Fibroblast of lung (primary cell): ENCODE results near the gene ABCB11. TPM values are rescaled to one million over a fixed set of nuclear protein-coding genes. Genes with fewer than 3 reads are reported as not detected.

Experiments
- DNase-seq, 2 donors: peaks; one replicate each; pipeline versions ENCODE4 v3.0.0 to v3.0.0-alpha.2; 2010; ENCODE audit warnings: low read depth in 2 of 2
- H2AFZ ChIP-seq: 2 replicates; pipeline ENCODE4 v1.5.1; 2012; ENCODE audit warnings: low read length, control low read depth, inconsistent platforms
- H3K27ac ChIP-seq: 2 replicates; pipeline ENCODE4 v1.5.1; 2011; ENCODE audit warnings: low read length, control low read depth; ENCODE audit not compliant: insufficient read depth
- H3K27me3 ChIP-seq: 2 replicates; pipeline ENCODE4 v1.5.1; 2011; ENCODE audit warnings: mild to moderate bottlenecking, low read length; ENCODE audit not compliant: control insufficient read depth, insufficient read depth
- H3K36me3 ChIP-seq: 2 replicates; pipeline ENCODE4 v1.5.1; 2011; ENCODE audit warnings: low read length; ENCODE audit not compliant: control insufficient read depth, insufficient read depth
- H3K4me1 ChIP-seq: 2 replicates; pipeline ENCODE4 v1.5.1; 2011; ENCODE audit warnings: low read length; ENCODE audit not compliant: control insufficient read depth, insufficient read depth; ENCODE audit errors: extremely low read depth
- H3K4me2 ChIP-seq: 2 replicates; pipeline ENCODE4 v1.5.1; 2011; ENCODE audit warnings: low read length, control low read depth; ENCODE audit not compliant: insufficient read depth; ENCODE audit errors: extremely low read depth
- H3K4me3 ChIP-seq, 4 experiments: fragments of 200-600 bp in 1 of 4; sonication (generic) in 1 of 4; replicated peaks in 1 of 4; 2 replicates each; pipeline ENCODE4 v1.5.1; 2011 to 2016; ENCODE audit warnings: low read length in 4 of 4, low read depth in 3 of 4, mild to moderate bottlenecking in 3 of 4, control low read depth in 2 of 4, inconsistent platforms in 1 of 4, mixed read lengths in 1 of 4; ENCODE audit not compliant: insufficient read depth in 1 of 4; ENCODE audit errors: control extremely low read depth in 1 of 4
- H3K79me2 ChIP-seq: 2 replicates; pipeline ENCODE4 v1.5.1; 2012; ENCODE audit warnings: mild to moderate bottlenecking, low read length, inconsistent platforms; ENCODE audit not compliant: control insufficient read depth, insufficient read depth
- H3K9ac ChIP-seq: 2 replicates; pipeline ENCODE4 v1.5.1; 2011; ENCODE audit warnings: mild to moderate bottlenecking, low read length, control low read depth; ENCODE audit not compliant: insufficient read depth
- H3K9me3 ChIP-seq: 2 replicates; pipeline ENCODE4 v1.5.1; 2012; ENCODE audit warnings: low read depth, low read length; ENCODE audit not compliant: control insufficient read depth, insufficient read depth
- H4K20me1 ChIP-seq: 2 replicates; pipeline ENCODE4 v1.5.1; 2011; ENCODE audit warnings: low read length; ENCODE audit not compliant: control insufficient read depth, insufficient read depth; ENCODE audit errors: extremely low read depth
- EZH2 ChIP-seq: IDR thresholded peaks from 2 replicates; pipeline ENCODE4 v1.5.1; 2012; ENCODE audit warnings: low read length, control low read depth, mild to moderate bottlenecking; ENCODE audit errors: missing control alignments
- polyA plus RNA-seq, 2 donors: library from polyadenylated mRNA; depleted of rRNA in 1 of 2; stranded (reverse) in 1 of 2; unstranded in 1 of 2; fragments of >200 nt; gene quantifications; 2 replicates each; pipeline ENCODE4 v1.2.1, GENCODE V29; 2011 to 2012; ENCODE audit warnings: missing spikeins in 1 of 2
- total RNA-seq: library from RNA; depleted of rRNA; stranded (reverse); fragments of >200 nt; gene quantifications from 2 replicates; pipeline ENCODE4 v1.2.1, GENCODE V29; 2014
- TF ChIP-seq, protein P1 (sequence below), 2 donors: IDR thresholded peaks in 1 of 2; conservative IDR thresholded peaks in 1 of 2; 1 replicate in 1 of 2; 2 replicates in 1 of 2; pipeline ENCODE4 v1.5.1; 2011 to 2012; ENCODE audit warnings: low read length in 2 of 2, control low read depth in 1 of 2, inconsistent platforms in 1 of 2, low read depth in 1 of 2, mild to moderate bottlenecking in 1 of 2

The ABCB11 gene
- total and polyA plus RNA-seq, 2 donors (not counting 1 experiment from before 2014, with no cell fraction given), result not detected

DNA sequence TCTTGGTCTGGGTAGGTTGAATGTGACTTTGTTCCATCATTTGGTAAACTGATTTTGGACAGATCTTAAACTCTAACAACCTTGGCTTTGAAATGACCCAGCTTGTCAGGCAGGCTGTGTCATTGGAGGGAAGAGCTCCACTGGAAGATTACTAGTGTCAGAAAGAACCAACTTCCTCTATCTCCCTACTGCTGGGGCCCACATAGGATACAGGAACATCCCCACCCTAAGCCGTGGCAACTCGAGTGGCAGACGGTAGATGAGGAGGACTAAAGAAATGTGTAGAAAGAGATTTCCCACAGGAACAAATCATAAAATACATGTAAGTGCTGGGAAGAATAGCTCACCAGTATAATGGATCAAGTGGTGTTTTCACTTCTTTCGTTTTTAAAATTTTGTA lies 134.3 kb downstream of the ABCB11 start:
- Histone ChIP-seq H3K27ac (no peak overlapping the region), H4K20me1 (no peaks in the 10 kb centered on the region), H3K4me1 (no peaks in the 10 kb centered on the region), H3K27me3 (no peaks in the 10 kb centered on the region), H3K36me3 (no peaks in the 10 kb centered on the region), H3K4me3 (no peak overlapping the region), H3K79me2 (no peaks in the 10 kb centered on the region), H3K4me2 (no peak overlapping the region), H3K9ac (no peak overlapping the region), H2AFZ (no peak overlapping the region), H3K9me3 (no peaks in the 10 kb centered on the region)
- no peak for TF ChIP-seq EZH2
- TF ChIP-seq, protein P1, sequence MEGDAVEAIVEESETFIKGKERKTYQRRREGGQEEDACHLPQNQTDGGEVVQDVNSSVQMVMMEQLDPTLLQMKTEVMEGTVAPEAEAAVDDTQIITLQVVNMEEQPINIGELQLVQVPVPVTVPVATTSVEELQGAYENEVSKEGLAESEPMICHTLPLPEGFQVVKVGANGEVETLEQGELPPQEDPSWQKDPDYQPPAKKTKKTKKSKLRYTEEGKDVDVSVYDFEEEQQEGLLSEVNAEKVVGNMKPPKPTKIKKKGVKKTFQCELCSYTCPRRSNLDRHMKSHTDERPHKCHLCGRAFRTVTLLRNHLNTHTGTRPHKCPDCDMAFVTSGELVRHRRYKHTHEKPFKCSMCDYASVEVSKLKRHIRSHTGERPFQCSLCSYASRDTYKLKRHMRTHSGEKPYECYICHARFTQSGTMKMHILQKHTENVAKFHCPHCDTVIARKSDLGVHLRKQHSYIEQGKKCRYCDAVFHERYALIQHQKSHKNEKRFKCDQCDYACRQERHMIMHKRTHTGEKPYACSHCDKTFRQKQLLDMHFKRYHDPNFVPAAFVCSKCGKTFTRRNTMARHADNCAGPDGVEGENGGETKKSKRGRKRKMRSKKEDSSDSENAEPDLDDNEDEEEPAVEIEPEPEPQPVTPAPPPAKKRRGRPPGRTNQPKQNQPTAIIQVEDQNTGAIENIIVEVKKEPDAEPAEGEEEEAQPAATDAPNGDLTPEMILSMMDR (conservative IDR thresholded peaks at IDR 0.05 in 1 of 2, IDR thresholded peaks at IDR 0.05 in 1 of 2; ENCODE audit: low read depth in 1 of 2, low read length in 2 of 2), result no peak
- DNase-seq, result no peak

DNA sequence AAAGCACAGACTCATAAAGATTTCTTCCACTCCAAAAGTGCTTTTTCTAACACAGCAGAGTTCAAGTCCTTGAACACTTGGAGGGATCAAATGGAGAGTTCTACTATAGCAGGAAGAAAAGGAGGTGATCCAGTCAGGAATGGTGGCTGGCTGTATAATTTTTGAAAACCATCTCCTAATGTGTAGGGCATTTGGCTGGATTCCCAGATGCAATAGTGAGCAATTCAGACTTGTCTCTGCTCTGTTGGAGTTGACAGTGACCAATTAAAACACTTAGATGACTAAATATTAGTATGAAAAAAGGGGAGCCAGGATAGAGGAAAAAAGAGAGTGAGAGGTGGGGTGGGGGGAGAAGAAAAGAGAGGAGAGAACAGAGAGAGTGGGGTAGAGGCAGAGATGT lies 135.4 kb downstream of the ABCB11 start:
- Histone ChIP-seq H3K79me2 (no peaks in the 10 kb centered on the region), H3K9me3 (no peaks in the 10 kb centered on the region), H3K36me3 (no peaks in the 10 kb centered on the region), H2AFZ (no peak overlapping the region), H3K4me2 (no peak overlapping the region), H3K9ac (no peak overlapping the region), H3K4me3 (no peak overlapping the region), H3K27ac (no peak overlapping the region), H3K27me3 (no peaks in the 10 kb centered on the region), H3K4me1 (no peaks in the 10 kb centered on the region), H4K20me1 (no peaks in the 10 kb centered on the region)
- TF ChIP-seq, protein P1 (conservative IDR thresholded peaks at IDR 0.05 in 1 of 2, IDR thresholded peaks at IDR 0.05 in 1 of 2; ENCODE audit: low read depth in 1 of 2, low read length in 2 of 2), result no peak
- no peak for TF ChIP-seq EZH2
- DNase-seq, result peak in 1 of 2 donors; percentile 18

DNA sequence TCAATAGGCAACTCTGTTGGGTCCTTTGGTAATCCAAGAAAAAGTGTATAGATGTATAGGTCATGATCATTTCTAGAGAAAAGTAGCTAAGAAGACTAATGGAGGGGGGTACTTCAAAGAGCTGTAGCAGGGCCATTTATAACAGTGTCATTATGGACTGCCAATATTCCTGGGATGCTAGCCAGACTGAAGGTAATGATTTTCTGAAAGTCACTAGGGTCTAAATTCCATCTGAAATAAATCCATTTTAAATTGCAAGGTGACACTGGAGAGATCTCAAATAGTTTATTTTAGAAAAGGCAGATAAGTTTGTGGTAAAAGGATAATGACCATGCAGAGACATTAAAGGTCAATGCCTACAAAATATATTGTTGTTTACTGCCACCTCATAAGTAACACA lies 136.4 kb downstream of the ABCB11 start:
- H3K79me2 ChIP-seq, result peaks cover 4% of the 10 kb centered on the region
- no peaks in the 10 kb centered on the region for H3K27me3 ChIP-seq
- no peak overlapping the region for H3K4me3 ChIP-seq
- no peak overlapping the region for H2AFZ ChIP-seq
- H4K20me1 ChIP-seq, result no peaks in the 10 kb centered on the region
- H3K36me3 ChIP-seq, result no peaks in the 10 kb centered on the region
- H3K9ac ChIP-seq, result no peak overlapping the region
- H3K4me1 ChIP-seq, result peaks cover 1% of the 10 kb centered on the region
- H3K9me3 ChIP-seq, result no peaks in the 10 kb centered on the region
- H3K4me2 ChIP-seq, result no peak overlapping the region
- TF ChIP-seq, protein P1 (conservative IDR thresholded peaks at IDR 0.05 in 1 of 2, IDR thresholded peaks at IDR 0.05 in 1 of 2; ENCODE audit: low read depth in 1 of 2, low read length in 2 of 2), result no peak
- TF ChIP-seq EZH2, result no peak
- H3K27ac ChIP-seq, result no peak overlapping the region
- DNase-seq, result no peak
